ENCODE results near the gene MTFP1.
A peak's percentile ranks its signal among the peaks of the same experiment; 100 is the strongest.

Gene MTFP1

GRCh38 chr22:30423959-30424533, 1.5 kb upstream of the MTFP1 start:
- H3K27ac ChIP-seq = peak overlapping the region; percentile 95
- TF ChIP-seq CTCF (conservative IDR thresholded peaks at IDR 0.05) = no peak

GRCh38 chr22:30424534-30425326, 838 bp upstream of the MTFP1 start:
- no peak for TF ChIP-seq CTCF (conservative IDR thresholded peaks at IDR 0.05)
- peak overlapping the region; percentile 95 for H3K27ac ChIP-seq

- TF ChIP-seq CTCF (conservative IDR thresholded peaks at IDR 0.05) = no peak
- H3K27ac ChIP-seq = peak overlapping the region; percentile 95
Observed at GRCh38 chr22:30425327-30425615, 297 bp upstream of the MTFP1 start.

GRCh38 chr22:30426388-30427353, 1.1 kb downstream of the MTFP1 start:
- H3K27ac ChIP-seq = peak overlapping the region; percentile 95
- peak; percentile 81 for TF ChIP-seq CTCF (conservative IDR thresholded peaks at IDR 0.05)

GRCh38 chr22:30427871-30428270, 2.3 kb downstream of the MTFP1 start:
- H3K27ac ChIP-seq = no peak overlapping the region
- no peak for TF ChIP-seq CTCF (conservative IDR thresholded peaks at IDR 0.05)

- H3K27ac ChIP-seq = no peak overlapping the region
- TF ChIP-seq CTCF (conservative IDR thresholded peaks at IDR 0.05) = no peak
Observed at GRCh38 chr22:30429887-30430286, 4.3 kb downstream of the MTFP1 start.

GRCh38 chr22:30430933-30431332, 5.4 kb downstream of the MTFP1 start:
- no peak for TF ChIP-seq CTCF (conservative IDR thresholded peaks at IDR 0.05)
- H3K27ac ChIP-seq = no peak overlapping the region

Data from VCaP (cell line).